ENCODE results near the gene NR0B2.

NR0B2 gene

DNA sequence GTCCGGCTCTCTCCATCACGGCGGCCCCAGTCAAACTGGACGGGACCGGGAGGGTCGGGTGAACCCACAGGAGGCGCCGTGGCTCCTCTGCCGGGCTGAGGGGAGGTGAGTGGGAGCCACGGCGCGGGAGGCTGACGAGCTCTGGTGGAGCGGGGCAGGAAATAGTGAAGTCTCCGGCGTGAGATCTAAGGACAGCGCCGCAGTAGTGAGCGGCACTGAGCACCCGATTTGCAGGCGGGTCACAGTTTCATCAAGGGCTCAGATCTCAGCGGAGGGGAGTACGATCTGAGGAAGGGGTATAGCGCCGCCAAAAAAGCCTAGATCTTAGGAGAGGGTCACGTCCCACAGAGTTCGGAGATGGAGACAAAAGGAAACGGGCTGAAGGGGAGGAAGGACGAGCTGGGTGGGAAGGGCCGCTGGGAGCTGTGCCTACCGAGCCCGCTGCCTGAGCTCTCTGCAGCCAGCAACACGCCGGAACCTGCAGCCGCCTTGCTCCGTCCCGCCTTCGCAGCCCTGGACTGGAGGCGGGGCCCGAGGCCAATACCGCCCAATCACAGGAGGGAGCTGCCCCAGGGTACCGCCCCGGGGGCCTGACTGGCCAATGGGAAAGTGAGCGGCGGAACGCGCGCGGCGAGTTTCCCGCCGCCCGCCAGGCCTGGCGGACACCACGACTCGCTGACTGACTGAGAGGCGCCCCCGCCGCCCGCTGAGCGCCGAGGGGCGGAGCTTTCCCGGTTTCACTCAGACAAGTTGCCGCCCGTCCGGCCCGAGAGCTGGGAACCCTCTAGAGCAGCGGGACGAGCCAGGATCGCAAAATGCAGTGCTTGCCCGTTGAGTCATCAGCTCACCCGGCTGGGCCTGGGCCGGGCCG, 48.9 kb downstream of the NR0B2 start:
- 1% methylated on average over 75 of the region's 75 CpGs for WGBS, 2 experiments
- H3K9me3 ChIP-seq (ENCODE audit: control insufficient read depth, low read length) = no peaks in the 10 kb centered on the region

GRCh38 chr1:26863685-26864077, 50.1 kb downstream of the NR0B2 start:
- Histone ChIP-seq H3K4me1 (ENCODE audit: control insufficient read depth, insufficient read depth, low read length) (peaks cover 5% of the 10 kb centered on the region), H3K9me3 (ENCODE audit: control insufficient read depth, low read length) (no peaks in the 10 kb centered on the region), H3K4me3 (ENCODE audit: insufficient read depth, low read depth, low read length) (no peak overlapping the region), H3K36me3 (ENCODE audit: control insufficient read depth, insufficient read depth, low read length) (no peaks in the 10 kb centered on the region), H3K27ac (ENCODE audit: insufficient read depth, low read depth, low read length, poor library complexity, severe bottlenecking) (no peak overlapping the region), H3K27me3 (ENCODE audit: control insufficient read depth, insufficient read depth, low read length, poor library complexity, severe bottlenecking) (peaks cover 21% of the 10 kb centered on the region)
- WGBS, 2 experiments = 66 to 67% methylated on average over 20 of the region's 20 CpGs

More for the DNA sequence above, 48.9 kb downstream of the NR0B2 start:
- peaks cover 21% of the 10 kb centered on the region for H3K27me3 ChIP-seq (ENCODE audit: control insufficient read depth, insufficient read depth, low read length, poor library complexity, severe bottlenecking)
- peak overlapping the region; percentile 59 for H3K4me3 ChIP-seq (ENCODE audit: insufficient read depth, low read depth, low read length)
- H3K27ac ChIP-seq (ENCODE audit: insufficient read depth, low read depth, low read length, poor library complexity, severe bottlenecking) = no peak overlapping the region
- H3K4me1 ChIP-seq (ENCODE audit: control insufficient read depth, insufficient read depth, low read length) = peaks cover 5% of the 10 kb centered on the region
- no peaks in the 10 kb centered on the region for H3K36me3 ChIP-seq (ENCODE audit: control insufficient read depth, insufficient read depth, low read length)

DNA sequence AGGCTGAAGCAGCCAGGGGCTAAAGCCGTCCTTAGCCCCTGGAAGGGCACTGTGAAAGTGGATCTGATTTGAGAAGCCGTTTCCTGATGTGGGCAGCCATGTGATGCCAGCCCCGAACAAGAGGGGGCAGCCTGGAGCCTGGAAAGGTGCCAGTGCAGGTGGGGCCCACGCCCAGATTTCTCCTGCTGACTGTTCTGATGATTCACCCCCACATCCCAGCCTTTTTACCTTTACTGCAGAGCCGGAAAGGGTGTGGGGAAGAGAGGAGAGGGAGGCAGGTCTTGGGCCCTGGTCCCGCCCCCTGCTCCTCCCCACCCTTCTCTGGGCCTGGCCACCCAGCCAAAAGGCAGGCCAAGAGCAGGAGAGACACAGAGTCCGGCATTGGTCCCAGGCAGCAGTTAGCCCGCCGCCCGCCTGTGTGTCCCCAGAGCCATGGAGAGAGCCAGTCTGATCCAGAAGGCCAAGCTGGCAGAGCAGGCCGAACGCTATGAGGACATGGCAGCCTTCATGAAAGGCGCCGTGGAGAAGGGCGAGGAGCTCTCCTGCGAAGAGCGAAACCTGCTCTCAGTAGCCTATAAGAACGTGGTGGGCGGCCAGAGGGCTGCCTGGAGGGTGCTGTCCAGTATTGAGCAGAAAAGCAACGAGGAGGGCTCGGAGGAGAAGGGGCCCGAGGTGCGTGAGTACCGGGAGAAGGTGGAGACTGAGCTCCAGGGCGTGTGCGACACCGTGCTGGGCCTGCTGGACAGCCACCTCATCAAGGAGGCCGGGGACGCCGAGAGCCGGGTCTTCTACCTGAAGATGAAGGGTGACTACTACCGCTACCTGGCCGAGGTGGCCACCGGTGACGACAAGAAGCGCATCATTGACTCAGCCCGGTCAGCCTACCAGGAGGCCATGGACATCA, 50.7 kb downstream of the NR0B2 start, which contains the start of gene SFN:
Gene SFN, plus strand, starts transcription at position 369 of the 904 bp plus-strand sequence. Its CDS starts 64 bp downstream, at position 433.
- peak within 1 kb of the TSS; percentile 59 for H3K4me3 ChIP-seq (ENCODE audit: insufficient read depth, low read depth, low read length)
- H3K36me3 ChIP-seq (ENCODE audit: control insufficient read depth, insufficient read depth, low read length) = no peaks in the 10 kb centered on the region
- H3K27ac ChIP-seq (ENCODE audit: insufficient read depth, low read depth, low read length, poor library complexity, severe bottlenecking) = no peak within 1 kb of the TSS
- H3K27me3 ChIP-seq (ENCODE audit: control insufficient read depth, insufficient read depth, low read length, poor library complexity, severe bottlenecking) = peaks cover 21% of the 10 kb centered on the region
- H3K9me3 ChIP-seq (ENCODE audit: control insufficient read depth, low read length) = no peaks in the 10 kb centered on the region
- peaks cover 5% of the 10 kb centered on the region for H3K4me1 ChIP-seq (ENCODE audit: control insufficient read depth, insufficient read depth, low read length)
- WGBS, 2 experiments = 69 to 71% methylated on average over 37 of the region's 37 CpGs

DNA sequence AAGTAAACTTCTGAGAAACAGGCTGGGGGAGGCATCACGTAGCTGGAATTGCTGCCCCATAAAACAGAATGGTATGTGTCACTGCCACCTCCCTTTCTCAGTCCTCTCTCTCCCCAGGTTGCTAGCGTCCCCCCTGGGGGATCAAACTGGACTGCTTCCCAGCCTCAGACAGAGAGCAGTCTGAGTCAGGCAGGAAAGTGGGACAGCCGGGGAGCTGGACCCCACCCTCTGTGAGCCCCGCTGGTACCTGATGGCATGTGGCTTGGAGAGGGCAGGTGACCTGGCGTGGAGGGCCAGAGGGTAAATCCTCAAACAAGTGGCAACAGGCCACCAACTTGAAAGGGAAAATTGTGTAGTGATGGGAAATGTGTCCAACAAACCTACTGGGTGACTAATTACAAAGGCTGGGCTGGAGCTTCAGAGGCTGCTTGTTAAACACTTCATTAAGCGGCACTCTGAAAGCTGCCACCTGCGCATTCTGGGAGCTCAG, 51.8 kb downstream of the NR0B2 start:
- WGBS, 2 experiments = 90 to 93% methylated on average over 7 of the region's 7 CpGs
- H3K27ac ChIP-seq (ENCODE audit: insufficient read depth, low read depth, low read length, poor library complexity, severe bottlenecking) = no peak overlapping the region
- H3K27me3 ChIP-seq (ENCODE audit: control insufficient read depth, insufficient read depth, low read length, poor library complexity, severe bottlenecking) = peaks cover 21% of the 10 kb centered on the region
- H3K9me3 ChIP-seq (ENCODE audit: control insufficient read depth, low read length) = no peaks in the 10 kb centered on the region
- H3K4me3 ChIP-seq (ENCODE audit: insufficient read depth, low read depth, low read length) = no peak overlapping the region
- H3K36me3 ChIP-seq (ENCODE audit: control insufficient read depth, insufficient read depth, low read length) = no peaks in the 10 kb centered on the region
- peaks cover 5% of the 10 kb centered on the region for H3K4me1 ChIP-seq (ENCODE audit: control insufficient read depth, insufficient read depth, low read length)

All from ectodermal cell (in vitro differentiated cells).